ENCODE results near the gene LMX1A.

DNA sequence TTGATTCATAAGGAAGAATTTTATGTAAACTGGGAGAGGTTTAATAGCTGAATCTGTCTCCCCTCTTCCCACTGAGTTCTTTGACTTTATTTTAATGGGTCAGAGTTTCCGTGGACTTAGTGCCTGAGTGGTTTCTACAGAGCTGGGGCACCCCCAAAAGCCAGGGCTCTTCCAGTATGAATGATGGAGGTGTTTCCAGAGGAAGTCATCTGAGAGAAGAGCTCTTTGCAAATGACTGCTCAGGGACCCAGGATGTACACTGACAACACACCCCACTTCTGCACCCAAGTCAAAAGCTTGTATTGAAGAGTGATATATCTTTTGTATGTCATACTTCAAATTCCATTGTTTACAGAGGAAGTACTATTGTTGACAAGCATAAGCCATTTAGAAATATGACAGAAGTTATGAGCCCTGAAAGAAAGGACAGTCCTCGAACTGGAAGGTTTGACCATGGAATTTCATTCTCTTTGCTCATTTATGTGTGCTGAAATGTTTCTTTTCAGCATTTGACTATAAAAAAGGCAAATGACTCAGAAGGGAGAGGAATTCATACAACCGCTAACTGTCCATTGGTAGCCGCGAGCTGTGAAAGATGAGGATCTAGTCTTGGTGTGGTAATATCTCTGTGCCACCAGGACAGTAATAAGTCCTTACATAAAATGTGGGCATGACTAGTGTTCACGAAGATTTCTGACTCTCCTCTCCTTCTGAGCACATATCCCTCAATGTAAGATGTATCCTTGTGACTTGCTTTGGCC is 25.4 kb upstream of the LMX1A start:
- TF ChIP-seq EGR1 (IDR thresholded peaks at IDR 0.05) (no peak), CREB1 (IDR thresholded peaks at IDR 0.05; ENCODE audit: low read depth) (no peak), YY1 (IDR thresholded peaks at IDR 0.05; ENCODE audit: low read depth) (no peak), MAX (IDR thresholded peaks at IDR 0.05) (no peak), CEBPB (IDR thresholded peaks at IDR 0.05) (no peak), NFIC (IDR thresholded peaks at IDR 0.05) (no peak), TCF12 (IDR thresholded peaks at IDR 0.05; ENCODE audit: low read depth) (no peak), EP300 (IDR thresholded peaks at IDR 0.05; ENCODE audit: borderline replicate concordance) (no peak)
